T-helper 9 cell (primary cell): ENCODE results near the gene SERBP1.
"Not testable (repeated sequence)": the region's sequence is repeated elsewhere in the genome, so short reads cannot be mapped to it uniquely, and the experiment has no call there.

Source experiments
- DNase-seq: peaks from one replicate; pipeline ENCODE4 v3.0.0-alpha.2; 2020

SERBP1 gene

DNA sequence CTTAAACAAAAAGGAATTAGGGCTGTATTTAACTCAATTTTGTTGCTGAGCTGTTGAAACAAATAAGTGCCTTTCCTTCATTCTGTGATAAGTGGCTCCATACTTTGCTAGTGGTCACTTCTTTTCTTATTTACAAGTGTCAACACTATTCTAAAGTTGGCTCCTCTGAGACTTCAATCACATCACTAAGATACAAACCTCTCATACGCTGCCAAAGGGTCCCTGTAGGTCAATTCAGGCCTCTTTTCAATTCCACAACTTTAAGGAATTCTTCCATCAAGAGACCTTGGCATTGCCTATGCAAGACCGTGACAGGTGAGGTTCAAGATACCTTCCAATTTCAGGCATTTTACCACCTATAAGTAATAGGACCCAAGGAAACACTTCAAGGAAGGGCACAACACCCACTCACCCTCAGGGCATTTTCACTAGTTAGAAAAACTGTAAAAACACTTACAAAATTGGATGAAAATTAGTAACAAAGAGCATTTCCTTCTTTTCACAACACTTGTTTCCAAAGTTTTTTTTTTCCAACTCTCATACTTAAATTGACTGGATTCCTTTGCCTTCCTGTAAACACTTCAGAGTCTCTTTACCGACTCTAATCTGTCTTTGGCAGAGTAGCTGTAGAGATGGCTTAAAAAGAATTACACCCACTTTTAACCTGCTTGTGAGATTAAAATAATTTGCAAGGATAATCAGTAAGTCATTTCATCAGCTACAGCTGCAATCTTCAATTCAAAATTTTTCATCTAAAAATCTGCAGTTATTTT lies 24.5 kb downstream of the SERBP1 start:
- DNase-seq: no peak

DNA sequence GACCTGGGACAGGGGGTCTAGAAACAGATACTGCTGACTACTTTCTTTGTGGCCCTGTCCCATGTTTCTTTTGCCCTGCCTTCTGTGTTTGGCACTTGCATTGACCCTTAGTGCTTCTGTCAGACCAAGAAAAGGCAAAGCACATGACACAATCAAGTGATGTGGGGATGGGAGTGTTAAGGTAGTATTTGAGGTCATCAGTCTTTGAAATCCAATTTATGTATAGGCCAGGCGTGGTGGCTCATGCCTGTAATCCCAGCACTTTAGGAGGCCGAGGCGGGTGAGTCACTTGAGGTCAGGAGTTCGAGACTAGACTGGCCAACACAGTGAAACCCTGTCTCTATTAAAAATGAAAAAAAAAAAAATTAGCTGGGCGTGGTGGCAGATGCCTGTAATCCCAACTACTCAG lies 26.0 kb downstream of the SERBP1 start:
- DNase-seq: no peak

- DNase-seq: no peak
Measured at GRCh38 chr1:67401443-67401842, 28.8 kb downstream of the SERBP1 start.

DNA sequence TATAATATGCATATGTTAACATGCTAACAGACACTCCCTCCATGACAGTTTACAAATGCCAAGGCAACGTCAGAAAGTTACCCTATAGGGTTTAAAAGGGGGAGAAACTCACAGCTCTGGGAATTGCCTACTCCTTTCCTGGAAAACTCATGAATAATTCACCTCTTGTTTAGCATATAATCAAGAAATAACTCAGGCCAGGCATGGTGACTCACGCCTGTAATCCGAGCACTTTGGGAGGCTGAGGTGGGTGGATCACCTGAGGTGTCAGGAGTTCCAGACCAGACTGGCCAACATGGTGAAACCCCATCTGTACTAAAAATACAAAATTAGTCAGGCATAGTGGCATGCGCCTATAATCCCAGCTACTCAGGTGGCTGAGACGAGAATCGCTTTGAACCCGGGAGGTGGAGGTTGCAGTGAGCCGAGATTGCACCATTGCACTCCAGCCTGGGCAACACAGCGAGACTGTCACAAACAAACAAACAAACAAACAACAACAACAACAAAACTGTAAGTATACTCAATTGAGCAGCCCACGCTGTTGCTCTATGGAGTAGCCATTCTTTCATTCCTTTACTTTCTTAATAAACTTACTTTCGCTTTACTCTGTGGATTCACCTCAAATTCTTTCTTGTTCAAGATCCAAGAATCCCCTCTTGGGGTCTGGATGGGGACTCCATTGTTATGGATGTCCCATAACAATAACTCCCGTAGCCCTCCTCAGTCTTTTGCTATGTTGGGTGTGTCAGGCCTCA lies 30.0 kb downstream of the SERBP1 start:
- DNase-seq: not testable (repeated sequence)

DNA sequence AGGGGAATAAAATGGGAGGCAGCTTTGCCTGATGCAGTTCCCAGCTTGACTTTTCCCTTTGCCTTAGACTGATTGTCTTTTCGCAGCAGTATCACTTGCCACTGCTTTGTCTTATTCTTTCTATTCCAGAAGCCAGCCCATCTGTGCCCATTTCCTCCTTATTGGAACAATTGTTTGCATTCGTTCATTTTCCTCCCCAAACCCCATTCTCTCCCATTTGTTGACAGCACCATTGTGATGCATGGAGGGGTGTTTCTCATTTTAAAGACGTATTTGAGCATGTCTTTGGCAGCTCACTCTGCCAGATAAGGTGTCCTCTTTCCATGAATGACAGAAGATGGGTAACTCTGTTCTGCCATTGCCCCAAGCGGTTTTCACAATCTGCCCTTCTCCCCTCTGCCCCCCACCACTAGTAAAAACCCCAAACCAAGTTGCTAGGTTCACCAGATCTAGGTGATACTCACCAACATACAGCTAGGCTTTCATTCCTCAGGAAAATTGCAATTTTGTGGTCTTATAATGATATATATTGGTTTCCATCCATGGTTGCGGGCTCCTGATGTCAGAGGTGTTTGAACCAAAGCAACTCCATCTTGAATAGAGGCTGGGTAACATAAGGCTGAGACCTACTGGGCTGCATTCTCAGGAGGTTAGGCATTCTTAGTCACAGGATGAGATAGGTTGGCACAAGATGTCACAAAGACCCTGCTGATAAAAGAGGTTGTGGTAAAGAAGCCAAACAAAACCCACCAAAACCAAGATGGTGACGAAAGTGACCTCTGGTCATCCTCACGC lies 30.8 kb downstream of the SERBP1 start:
- DNase-seq: no peak

- no peak for DNase-seq
Measured at GRCh38 chr1:67394548-67394947, 35.7 kb downstream of the SERBP1 start.

DNA sequence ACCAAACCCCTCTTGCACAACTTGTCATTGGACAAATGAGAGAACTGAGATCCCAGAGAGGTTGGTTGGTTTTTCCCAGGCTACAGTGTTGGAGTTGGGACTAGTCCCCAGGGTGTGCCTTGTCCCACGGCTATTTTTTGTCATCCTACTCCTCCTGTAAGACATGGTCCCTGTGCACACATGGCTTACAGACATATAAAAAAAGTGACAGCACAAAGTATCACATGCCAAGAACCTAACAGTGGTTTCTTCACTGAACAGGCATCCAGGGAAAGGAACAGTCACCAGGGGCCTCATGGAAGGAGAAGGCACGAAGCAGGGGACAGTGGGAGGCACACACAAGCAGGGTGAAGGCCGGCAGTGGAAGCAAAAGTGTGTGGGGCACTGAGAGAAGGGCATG lies 36.5 kb downstream of the SERBP1 start:
- no peak for DNase-seq

GRCh38 chr1:67393240-67393639 lies 37.0 kb downstream of the SERBP1 start:
- DNase-seq: no peak

DNA sequence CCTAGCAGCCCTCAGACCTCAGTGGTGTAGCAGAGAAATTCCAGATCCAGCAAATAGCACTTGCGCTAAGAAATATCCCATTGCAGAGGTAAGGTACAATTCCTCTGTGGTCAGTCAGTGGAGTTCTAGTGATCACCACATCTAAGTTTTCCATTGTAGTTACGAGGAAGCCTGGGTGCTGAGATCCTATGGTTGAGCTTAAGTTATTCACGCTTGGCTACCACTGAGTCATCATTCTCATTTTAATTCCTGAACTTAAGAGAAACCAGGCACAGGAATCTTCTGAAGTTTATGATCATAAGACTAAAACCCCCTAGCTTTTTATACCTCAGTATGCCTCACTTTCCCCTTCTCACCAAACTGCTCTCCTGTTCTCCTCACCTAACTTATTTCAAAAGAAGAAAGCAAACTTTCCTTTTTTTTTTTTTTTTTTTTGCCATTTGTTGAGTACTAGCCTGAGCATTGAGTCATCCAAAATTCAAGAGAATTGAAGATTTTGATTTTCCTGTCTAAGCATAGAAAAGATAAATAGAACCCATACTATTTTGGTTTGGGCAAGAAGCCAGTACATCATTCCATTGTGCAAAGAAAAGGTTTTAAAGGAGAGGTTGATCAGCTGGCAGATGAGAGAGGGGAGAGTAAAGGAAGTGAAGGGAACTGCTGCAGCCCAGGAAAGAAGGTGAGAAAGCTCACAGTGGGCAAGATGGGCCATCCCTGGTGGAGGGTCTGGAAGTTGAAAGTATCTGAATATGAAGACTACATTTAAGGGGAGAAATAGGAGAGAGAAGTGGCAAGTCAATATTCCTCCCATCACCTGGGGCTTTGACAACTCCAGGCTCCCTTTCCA lies 39.9 kb downstream of the SERBP1 start:
- DNase-seq: no peak

- no peak for DNase-seq
Measured at GRCh38 chr1:67383999-67384638, 46.1 kb downstream of the SERBP1 start.

DNA sequence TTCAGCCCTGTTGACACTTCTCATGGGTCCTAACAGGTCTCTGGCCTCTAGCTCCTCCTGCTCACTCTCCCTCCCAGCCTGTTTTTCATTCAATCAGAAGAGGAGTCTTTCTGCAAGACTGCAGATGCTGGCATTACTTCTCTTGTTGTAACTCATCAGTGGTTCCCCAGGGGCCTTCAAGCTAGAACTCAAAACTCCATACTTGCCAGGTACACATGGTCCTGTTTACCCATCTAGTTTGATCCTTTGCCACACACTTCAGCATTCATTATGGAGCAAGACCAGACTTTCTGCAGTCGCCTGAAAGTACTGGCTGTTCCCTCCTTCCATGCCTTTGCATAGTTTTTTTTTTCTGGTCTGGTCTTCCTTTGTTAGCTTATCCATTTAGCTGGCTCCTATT lies 47.9 kb downstream of the SERBP1 start:
- DNase-seq: no peak

DNA sequence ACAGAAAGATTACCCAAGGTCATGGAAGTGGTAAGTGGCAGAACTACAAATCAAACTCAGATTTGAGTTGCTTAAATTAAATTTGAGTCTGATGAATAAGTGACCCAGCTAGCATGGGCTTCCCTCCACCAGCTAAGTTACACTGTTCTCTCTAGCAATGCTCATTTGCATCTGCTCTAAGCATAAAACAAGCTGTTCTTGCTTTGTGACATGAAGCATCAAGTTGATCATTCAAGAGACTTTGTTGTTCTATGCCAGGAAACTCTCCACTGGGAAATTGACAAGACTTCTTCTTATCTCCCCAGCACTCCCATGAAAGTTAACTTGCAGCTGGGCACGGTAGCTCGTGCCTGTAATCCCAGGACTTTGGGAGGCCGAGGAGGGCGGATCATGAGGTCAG lies 49.0 kb downstream of the SERBP1 start:
- no peak for DNase-seq

DNA sequence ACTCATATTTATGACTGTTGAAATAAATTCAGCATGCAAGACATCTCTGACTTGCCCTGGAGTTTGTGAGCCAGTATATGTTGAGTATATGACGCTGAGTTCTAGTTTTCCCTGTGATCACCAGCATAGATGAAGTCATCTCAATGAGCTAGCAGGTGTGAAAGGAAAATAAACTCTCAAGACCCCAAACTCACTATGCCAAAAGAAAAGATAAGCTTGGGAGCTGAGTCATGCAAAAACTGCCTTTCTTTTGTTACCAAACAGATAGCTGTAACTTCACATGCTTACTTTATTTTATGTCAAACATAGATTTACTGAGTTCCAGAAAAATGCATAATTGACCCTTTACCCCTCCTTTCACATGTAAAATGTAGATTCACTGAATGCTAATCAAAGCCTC lies 52.9 kb downstream of the SERBP1 start:
- no peak for DNase-seq

GRCh38 chr1:67376381-67376780 lies 53.8 kb downstream of the SERBP1 start:
- no peak for DNase-seq

- no peak for DNase-seq
Measured at GRCh38 chr1:67372898-67373297, 57.3 kb downstream of the SERBP1 start.

DNA sequence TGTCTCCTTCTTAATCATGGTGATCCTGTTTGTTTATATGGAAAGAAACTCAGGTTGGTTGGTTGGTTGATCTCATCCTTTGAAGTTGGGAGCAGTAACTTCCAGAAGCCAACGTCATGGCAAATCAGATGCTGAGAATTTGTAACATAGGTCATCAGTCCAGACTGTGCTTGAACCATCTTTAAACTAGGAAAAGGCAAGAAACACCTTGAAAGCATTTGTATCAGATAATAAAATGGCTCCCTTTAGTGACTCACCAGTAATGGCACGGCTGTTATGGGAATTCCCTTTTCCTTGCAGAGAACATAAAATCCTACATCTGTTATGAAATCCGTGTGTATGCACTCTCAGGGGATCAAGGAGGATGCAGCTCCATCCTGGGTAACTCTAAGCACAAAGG lies 58.1 kb downstream of the SERBP1 start:
- no peak for DNase-seq

- no peak for DNase-seq
Measured at GRCh38 chr1:67371681-67372080, 58.5 kb downstream of the SERBP1 start.

DNA sequence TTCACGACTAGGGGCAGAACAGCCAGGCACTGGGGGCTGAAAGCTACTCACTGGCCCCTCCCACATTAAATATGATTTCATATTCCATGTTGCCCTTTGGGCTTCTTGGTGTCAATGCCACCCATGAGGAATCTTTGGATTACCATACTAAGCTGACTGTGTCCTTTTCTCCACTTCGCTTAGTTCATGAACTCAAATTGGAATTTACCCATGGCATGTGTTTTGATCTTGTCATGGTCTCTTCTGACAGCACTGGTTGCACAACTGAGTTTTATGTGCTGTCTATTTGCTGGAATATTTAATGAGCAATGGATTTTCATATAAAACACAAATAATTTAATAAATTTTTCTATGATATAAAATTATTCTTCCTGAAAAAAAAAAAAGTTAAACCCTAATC lies 59.2 kb downstream of the SERBP1 start:
- no peak for DNase-seq

GRCh38 chr1:67368046-67368514 lies 62.1 kb downstream of the SERBP1 start:
- DNase-seq: no peak

DNA sequence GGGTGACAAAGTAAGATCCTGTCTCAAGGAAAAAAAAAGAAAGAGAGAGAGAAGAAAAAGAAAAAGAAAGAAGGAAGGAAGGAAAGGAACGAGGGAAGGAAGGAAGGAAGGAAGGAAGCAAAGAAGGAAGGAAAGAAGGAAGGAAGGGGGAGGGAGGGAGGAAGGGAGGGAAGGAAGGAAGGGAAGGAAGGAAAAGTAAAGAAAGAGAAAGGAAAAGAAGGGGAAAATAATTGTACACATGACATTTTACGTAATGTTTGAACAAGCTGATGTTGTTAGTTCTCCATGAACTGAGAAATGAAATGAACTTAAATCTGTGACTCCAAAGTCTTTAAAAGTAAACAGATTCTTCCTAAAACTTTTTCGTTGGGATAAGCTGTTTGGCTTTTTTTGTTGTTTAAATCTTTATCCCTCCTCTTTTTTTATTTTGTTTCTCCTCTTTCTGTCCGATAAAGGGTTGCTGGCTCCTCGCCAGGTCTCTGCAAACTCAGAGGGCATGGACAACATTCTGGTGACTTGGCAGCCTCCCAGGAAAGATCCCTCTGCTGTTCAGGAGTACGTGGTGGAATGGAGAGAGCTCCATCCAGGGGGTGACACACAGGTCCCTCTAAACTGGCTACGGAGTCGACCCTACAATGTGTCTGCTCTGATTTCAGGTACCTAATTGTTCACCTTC lies 62.7 kb downstream of the SERBP1 start:
- DNase-seq: no peak

GRCh38 chr1:67361641-67362040 lies 68.6 kb downstream of the SERBP1 start:
- DNase-seq: no peak
